ENCODE measurements around the gene JAKMIP1. TPM values are rescaled to one million over a fixed set of nuclear protein-coding genes. Genes with fewer than 3 reads are reported as not detected.

JAKMIP1 gene
- total RNA-seq, 1 experiment from 2014 or later = not detected

GRCh38 chr4:6205973-6206372 is 5.6 kb upstream of the JAKMIP1 start:
- no peak for DNase-seq
- no peaks in the 10 kb centered on the region for H3K4me1 Mint-ChIP-seq (ENCODE audit: low read depth, unreplicated experiment)
- H3K9me3 Mint-ChIP-seq (ENCODE audit: low read depth, unreplicated experiment) = peaks cover 3% of the 10 kb centered on the region
- peaks cover 52% of the 10 kb centered on the region for H3K27me3 Mint-ChIP-seq (ENCODE audit: unreplicated experiment)
- no peak overlapping the region for H3K4me3 Mint-ChIP-seq (ENCODE audit: low read depth, unreplicated experiment)
- BruUV-seq (replicated peaks) = no TSS peak
- no peak overlapping the region for H3K27ac Mint-ChIP-seq (ENCODE audit: unreplicated experiment)
- H3K36me3 Mint-ChIP-seq (ENCODE audit: insufficient read depth, unreplicated experiment) = no peaks in the 10 kb centered on the region
- TF ChIP-seq CTCF (IDR thresholded peaks at IDR 0.05; ENCODE audit: unreplicated experiment) = no peak
- CTCF ChIA-PET = no interaction called here
- intact Hi-C loops (cut with micrococcal nuclease; ENCODE audit: unreplicated experiment) = no loop called here

- Mint-ChIP-seq H3K4me1 (ENCODE audit: low read depth, unreplicated experiment) (no peaks in the 10 kb centered on the region), H3K36me3 (ENCODE audit: insufficient read depth, unreplicated experiment) (no peaks in the 10 kb centered on the region), H3K9me3 (ENCODE audit: low read depth, unreplicated experiment) (peaks cover 3% of the 10 kb centered on the region), H3K27me3 (ENCODE audit: unreplicated experiment) (peaks cover 56% of the 10 kb centered on the region), H3K4me3 (ENCODE audit: low read depth, unreplicated experiment) (no peak overlapping the region), H3K27ac (ENCODE audit: unreplicated experiment) (no peak overlapping the region)
- CTCF ChIA-PET = no interaction called here
- TF ChIP-seq CTCF (IDR thresholded peaks at IDR 0.05; ENCODE audit: unreplicated experiment) = no peak
- no peak for DNase-seq
- no TSS peak for BruUV-seq (replicated peaks)
- intact Hi-C loops (cut with micrococcal nuclease; ENCODE audit: unreplicated experiment) = no loop called here
These were observed 5.2 kb upstream of the JAKMIP1 start for GRCh38 chr4:6205567-6205931.

GRCh38 chr4:6204871-6205566 is 4.7 kb upstream of the JAKMIP1 start:
- Mint-ChIP-seq H3K4me1 (ENCODE audit: low read depth, unreplicated experiment) (no peaks in the 10 kb centered on the region), H3K27me3 (ENCODE audit: unreplicated experiment) (peaks cover 58% of the 10 kb centered on the region), H3K36me3 (ENCODE audit: insufficient read depth, unreplicated experiment) (peaks cover 4% of the 10 kb centered on the region), H3K27ac (ENCODE audit: unreplicated experiment) (no peak overlapping the region), H3K4me3 (ENCODE audit: low read depth, unreplicated experiment) (no peak overlapping the region), H3K9me3 (ENCODE audit: low read depth, unreplicated experiment) (peaks cover 3% of the 10 kb centered on the region)
- CTCF ChIA-PET = interaction anchor here (0.6 kb wide), 1 partner anchor 50 kb away, joined by 3 read pairs; no protein-coding TSS in a partner anchor
- DNase-seq = no peak
- BruUV-seq (replicated peaks) = no TSS peak
- intact Hi-C loops (cut with micrococcal nuclease; ENCODE audit: unreplicated experiment) = no loop called here
- no peak for TF ChIP-seq CTCF (IDR thresholded peaks at IDR 0.05; ENCODE audit: unreplicated experiment)

GRCh38 chr4:6204098-6204497 is 3.7 kb upstream of the JAKMIP1 start:
- Mint-ChIP-seq H3K27ac (ENCODE audit: unreplicated experiment) (no peak overlapping the region), H3K4me1 (ENCODE audit: low read depth, unreplicated experiment) (no peaks in the 10 kb centered on the region), H3K27me3 (ENCODE audit: unreplicated experiment) (peaks cover 58% of the 10 kb centered on the region), H3K9me3 (ENCODE audit: low read depth, unreplicated experiment) (peaks cover 3% of the 10 kb centered on the region), H3K36me3 (ENCODE audit: insufficient read depth, unreplicated experiment) (peaks cover 6% of the 10 kb centered on the region), H3K4me3 (ENCODE audit: low read depth, unreplicated experiment) (no peak overlapping the region)
- BruUV-seq (replicated peaks) = no TSS peak
- DNase-seq = no peak
- CTCF ChIA-PET = no interaction called here
- no peak for TF ChIP-seq CTCF (IDR thresholded peaks at IDR 0.05; ENCODE audit: unreplicated experiment)
- intact Hi-C loops (cut with micrococcal nuclease; ENCODE audit: unreplicated experiment) = no loop called here

Measured in Calu3 (cell line).